HG03159 (cell line): ENCODE results near the gene KCNJ4.
"Not testable (repeated sequence)": the region's sequence is repeated elsewhere in the genome, so short reads cannot be mapped to it uniquely, and the experiment has no call there.

Experiments
- ATAC-seq: cut with Tn5 transposase; IDR thresholded peaks from one replicate; pipeline ENCODE4 v1.9.1; 2021; ENCODE audit warnings: mild to moderate bottlenecking, moderate library complexity; ENCODE audit not compliant: unreplicated experiment

Gene KCNJ4

DNA sequence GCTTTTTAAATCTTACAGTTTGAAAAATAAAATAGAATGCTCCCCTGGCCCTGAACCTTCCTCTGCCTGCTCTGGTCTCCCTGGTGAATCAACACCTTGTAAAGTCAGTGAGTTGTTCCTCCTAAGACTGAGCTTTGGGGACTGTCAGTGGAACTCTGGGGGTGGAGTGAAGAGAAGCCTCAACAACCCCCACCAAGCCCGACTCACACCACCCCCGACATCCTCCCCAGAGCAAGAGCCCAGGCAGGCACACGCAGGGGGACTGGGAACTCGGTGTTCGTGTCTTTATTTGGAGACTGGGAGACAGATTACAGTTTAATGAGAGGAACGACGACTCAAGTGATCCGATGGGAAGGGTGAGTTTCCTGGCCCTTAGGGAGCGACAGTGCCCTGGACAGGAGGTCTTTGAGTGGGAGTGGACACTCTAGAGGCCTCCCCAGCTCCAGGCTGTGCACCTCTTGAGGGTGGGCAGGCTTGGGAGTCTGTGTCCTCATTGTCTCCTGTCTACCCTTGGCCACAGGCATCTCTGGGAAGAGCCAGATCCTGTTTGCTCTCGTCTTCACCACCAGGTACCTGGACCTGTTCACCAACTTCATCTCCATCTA is 19.1 kb upstream of the KCNJ4 start:
- no peak for ATAC-seq

DNA sequence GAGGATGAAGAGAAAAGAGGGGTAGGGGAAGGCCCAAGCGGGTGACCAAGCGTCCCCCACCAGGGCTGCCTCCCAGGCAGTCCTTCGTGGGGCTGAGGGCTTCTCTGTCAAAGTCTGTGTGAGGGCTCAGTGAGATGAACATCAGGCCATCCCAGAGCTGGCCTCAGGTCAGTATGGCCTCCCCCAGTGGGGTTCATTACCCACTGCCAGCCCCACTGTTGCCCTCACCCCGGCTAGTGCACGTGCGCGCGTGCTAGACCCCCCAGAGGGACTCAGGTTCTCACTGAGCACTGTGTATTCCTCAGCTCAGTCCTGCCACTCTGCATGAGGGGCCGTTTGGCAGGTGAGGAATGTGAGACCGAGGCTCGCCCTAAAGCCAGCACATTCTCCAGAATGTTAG is 16.2 kb upstream of the KCNJ4 start:
- no peak for ATAC-seq

DNA sequence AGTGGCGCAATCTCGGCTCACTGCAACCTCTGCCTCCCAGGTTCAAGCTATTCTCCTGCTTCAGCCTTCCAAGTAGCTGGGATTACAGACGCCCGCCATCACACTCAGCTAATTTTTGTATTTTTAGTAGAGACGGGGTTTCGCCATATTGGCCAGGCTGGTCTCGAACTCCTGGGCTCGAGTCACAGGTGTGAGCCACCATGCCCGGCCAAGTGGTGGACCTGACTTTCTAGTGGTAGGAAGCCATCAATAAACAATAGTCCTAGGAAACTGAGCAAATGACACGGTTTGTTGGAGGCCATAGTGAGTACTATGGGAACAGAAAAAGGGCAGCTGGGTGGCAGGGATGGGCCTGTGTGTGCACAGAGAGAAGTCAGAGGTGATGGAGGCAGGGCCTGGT is 15.2 kb upstream of the KCNJ4 start:
- ATAC-seq, result not testable (repeated sequence)

DNA sequence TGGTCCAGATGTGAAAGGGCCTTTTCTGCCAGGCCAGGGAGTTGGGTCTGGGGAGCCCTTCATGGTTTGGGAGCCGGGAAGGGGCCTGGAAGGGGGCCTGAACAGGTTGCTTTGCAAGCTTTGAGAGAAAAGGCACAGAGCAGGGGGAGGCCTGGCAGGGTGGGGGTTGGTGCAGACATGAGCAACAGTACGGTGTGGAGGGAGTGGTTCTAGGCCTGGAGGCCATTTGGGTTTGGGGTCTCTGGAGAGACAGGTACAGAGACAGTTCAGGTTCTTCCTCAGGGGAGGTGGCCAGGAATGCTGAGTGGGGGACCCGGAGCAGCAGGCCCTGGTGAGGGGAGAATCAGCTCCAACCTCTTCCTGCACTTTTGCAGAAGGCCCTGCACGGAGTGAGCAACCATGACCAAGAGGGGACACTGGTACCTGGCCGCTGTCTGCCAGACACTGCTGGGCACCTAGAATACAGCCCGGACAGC is 14.3 kb upstream of the KCNJ4 start:
- ATAC-seq, result no peak

DNA sequence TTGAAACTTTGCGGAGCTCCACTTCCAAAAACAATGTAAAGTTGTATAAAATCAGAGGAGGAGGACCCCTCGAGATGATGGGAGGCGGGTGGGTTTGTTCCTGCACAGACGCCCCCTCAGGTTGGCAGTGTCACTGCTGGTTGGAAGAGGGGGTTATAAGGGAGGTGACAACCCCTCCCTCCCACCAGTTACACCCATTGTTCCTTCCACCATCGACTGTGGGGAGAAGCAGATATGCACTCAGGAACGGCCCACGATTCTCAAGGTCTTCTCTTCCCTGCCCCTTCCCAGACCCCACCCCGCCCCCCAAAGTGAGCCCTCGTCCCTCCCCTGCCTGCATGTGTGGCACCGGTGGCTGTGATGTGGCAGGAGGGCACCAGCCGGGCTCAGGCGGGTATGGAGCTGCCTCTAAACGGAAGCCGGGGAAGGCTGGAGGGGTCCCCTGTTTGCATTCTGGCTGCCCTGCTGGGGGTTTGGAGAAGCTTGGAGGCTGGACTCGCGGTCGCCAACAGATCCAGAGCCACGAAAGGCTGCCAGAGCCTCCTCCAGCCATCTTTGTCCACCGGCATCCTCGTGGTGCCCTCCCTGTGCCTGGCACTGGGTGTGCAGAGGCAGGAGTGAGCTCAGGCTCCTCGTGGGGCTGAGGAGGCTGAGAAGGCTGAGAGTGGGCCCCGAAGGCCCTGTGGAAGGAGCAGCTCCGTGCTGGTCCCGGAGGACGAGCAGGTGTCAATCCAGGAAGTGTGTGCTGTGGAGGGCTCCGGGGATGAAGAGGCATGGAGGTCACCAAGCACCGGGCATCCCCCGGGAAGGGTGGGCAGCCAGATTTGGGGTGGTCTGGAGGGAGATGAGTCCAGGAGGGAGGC is 13.7 kb upstream of the KCNJ4 start:
- no peak for ATAC-seq

DNA sequence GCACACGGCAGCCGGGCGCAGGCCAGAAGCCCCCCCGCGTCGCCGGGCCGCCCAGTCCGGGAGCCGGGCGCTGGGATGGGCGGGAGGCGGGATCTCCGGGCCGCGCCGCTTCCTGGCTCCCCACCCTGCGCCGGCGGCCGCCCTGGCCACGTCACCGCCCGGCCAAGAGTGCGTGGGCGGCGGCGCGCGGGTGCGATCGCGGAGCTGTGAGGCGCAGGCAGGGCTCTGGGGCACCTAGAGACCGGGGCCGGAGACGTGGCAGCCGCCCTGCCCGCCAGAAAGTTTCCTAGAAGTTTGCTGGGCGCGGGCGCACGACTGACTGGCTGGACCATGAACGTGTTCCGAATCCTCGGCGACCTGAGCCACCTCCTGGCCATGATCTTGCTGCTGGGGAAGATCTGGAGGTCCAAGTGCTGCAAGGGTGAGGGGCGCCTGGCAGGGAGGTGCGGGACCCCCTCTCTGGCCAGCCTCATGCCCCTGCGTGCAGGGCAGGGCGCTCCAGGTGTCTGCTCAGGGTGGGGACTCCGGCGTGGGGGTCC is 13.0 kb upstream of the KCNJ4 start, which contains the start of gene KDELR3:
TSS of gene KDELR3 (plus strand) at position 193 of the 539 bp plus-strand sequence. CDS start at position 331, 138 bp downstream.
- no peak for ATAC-seq

DNA sequence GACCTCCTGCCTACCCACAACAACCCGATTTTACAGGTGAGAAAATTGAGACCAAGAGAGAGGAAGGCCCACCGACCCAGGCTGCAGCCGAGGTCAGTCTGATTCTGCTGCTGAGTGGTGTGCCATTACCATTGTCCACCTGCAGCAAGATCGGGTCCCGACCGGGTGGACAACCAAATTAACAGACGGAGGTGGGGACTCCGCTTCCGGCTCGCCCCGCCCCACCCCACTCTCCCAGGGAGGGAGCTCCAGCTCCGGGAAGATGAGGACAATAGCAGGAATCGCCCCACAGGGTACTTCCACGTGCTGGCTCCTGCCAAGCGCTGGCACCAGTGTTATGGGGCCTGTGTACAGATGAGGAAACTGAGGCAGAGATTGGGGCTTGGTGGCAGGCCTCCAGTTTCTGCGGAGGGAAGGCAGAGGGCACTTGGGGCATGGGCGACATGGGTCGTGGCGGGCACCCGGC is 12.5 kb upstream of the KCNJ4 start:
- ATAC-seq, result no peak

DNA sequence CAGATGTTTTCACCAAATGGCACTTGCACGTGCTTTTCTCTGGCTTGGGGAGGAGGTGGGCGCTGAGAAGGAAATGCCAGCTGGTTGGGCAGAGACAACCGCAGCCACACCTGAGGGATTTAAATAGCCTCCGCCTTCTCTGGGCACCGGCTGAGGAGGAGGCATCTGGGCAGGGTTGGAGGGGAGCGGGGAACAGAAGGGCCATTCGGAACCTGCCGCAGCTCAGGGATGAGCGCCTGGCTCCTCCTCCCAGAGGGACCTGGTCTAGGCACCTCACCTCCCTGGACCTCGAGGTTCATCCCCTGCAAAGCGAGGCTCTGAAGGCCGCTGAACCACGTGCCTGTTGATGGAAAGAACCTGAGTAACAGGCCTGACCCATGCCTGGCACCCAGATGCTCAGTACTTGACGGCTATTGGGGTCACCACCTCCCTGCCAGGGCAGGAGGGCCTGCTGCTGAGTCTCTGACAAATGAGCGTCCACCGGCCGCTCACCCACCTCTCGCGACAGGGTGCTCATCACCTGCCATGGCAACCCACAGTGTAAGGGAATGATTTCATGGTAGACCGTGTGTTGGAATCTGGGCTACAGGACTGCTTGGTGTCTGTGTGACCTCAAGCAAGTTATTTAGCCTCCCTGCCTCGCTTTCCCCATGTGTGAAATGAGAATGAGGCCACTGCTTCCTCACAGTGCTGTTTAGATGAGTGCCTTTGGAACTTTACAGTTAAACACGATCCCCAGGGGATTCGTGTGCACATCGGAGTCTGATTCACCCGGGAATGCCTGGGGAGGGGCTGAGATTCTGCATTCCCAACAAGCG is 10.9 kb upstream of the KCNJ4 start:
- no peak for ATAC-seq

DNA sequence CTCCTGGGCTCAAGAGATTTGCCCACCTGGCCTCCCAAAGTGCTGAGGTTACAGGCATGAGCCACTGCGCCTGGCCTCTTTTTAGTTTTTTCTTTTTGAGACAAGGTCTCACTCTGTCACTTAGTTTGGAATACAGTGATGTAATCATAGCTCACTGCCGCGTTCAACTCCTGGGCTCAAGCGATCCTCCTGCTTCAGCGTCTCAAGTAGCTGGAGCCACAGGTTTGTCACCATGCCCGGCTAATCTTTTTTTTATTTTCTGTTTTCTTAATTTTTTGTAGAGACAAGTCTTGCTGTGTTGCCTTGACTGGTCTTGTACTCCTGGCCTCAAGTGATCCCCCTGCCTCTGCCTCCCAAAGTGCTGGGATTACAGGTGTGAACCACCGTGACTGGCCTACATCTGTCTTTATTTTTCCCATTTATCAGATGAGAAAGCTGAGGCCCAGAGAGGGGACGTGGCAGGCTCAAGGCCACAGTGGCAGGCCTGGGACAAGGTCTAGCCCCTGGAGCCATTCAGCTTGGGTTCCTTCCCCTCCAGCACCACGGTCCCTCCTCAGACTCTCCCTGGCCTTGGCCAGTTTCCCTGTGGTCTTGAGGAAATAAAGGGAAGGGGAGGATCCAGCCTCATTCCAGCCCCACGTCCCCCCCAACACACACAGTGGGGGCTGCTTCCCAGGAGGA is 10.1 kb upstream of the KCNJ4 start:
- ATAC-seq, result no peak

DNA sequence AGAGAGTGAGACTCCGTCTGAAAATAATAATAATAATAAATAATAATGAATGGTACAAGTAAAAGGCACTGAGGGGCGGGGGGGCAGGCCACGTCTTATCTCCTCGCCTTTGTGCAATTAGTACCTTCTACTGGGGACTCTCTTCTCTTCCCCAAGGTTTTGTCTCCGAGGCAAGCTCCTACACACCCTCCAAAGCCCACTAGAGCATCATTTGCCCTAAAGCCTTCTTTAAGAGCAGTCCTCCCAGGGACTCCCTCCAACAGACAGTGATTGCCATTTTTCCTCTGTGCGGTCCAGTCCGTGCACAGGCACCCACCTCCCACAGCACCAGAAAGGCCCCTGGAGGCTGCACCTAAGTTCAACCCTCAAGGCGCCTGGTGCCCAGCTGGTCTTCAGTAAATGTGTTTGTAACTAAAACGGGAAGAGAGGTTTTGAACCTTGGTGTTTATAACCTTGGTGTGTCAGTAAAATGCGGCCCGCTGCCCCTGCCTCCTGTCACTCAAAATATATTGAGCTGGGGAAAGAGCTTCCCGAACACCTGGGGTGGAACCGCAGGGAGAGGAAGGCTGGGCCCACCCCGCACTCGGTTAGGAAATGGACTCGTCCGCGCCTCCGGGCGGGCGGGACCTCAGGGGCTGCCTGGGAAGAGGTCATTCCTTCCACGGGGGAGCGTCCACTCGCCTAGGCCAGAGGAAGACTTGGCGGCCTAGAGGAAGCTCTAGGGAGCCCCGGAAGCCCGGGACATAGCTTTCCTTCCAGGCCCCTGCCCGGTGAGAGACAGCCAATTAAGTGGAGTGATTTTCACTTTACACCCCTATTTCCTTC is 8.2 kb upstream of the KCNJ4 start:
- ATAC-seq, result no peak

DNA sequence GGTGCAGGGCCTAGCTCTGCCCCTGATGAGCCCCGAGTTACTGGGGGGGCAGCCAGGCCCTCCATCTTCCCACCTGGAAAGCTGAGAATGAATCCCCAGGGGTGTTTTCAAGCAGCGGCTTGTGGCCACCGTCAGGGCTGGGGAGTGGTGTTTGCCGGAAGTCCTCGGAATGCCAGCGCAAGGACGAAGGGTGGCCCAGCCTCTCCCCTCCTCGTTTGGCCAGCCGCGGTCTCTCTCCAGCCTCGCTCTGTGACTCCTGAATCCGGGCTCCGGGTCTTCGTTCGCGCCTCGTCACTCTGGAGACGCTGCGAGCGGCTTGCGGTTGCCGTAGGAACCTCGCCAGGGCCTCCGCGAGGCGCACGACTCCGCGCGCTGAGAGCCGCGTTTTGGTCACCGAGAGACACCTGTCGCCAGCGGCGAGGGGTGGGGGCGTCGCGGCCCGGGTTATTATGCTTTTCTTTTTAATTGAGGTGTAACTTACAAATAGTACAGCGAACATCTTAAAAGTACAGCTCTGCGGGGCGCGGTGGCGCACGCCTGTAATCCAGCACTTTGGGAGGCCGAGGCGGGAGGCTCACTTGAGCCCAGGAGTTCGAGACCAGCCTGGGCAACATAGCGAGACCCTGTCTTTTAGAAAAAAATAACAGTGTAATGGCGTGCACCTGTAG is 6.5 kb upstream of the KCNJ4 start:
- no peak for ATAC-seq

DNA sequence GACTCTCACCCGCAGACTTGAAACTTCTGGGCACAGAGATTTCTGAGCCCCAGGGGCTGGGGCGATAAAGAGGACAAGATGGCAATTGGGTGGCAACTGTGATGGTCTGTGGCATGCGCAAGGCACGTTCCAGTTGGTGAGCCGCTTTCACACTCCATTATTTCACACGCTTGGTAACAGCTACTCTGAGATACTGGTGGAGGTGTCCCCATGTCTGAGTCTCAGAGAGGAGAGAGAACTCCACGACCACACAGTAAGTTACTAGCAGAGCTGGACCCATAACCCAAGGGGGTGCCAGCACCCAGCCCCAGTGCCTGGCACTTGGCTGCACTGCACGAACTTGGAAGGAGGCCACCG is 6.0 kb upstream of the KCNJ4 start:
- no peak for ATAC-seq

DNA sequence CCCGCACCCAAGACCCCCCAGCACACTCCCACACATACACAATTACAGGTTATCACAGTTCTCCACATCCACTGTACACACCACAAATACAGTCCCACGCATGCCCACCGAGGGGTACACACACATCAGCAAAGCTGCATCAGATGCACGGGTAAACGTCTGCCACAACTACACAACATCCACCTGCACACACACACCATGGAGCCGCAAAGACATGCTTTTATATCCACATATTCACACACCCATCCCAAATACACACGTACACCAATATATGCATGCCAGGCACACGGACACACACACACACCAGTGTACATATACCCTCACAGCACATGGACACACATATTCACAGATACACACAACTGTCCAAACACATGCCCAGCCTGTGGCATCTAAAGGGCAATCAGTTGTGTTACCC is 5.4 kb upstream of the KCNJ4 start:
- no peak for ATAC-seq

DNA sequence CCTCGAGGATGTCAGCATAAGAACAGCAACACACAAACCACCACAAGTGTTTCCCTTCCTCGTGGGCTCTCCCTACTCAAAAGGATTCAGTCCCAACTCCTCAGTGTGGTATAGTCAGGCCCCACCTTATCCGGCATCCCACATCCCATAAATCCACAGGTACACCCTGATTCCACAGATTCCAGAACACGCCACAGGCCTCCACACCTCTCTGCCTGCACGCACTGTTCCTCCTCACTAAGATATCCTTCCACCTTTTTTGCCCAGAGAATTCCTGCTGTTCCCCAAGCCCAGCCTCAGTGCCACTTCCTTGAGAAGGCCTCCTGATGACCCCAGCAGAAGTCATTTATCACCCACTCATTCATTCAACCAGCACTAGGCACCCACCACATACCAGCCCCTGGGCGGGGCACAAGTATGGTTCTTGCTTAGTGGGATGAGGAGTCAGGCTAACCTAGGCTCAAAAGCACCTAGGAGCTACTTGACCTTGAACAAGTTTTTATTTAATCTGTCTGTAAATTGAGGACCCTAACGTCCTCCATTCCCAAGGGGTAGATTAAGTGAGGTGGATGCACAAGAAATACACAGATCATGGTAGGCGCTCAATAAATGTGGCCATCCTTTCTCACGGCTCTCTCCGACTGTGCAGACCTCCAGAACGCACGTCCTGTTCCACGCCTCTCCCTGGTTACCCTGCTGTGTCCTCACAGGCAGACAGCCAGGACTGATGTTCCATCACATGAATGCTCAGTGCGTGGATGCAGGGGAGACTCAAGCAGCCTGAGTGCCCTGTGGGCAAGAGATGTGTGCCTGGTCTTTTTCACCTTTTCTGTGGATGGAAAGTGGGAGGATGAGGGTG is 2.1 kb upstream of the KCNJ4 start:
- ATAC-seq, result no peak

DNA sequence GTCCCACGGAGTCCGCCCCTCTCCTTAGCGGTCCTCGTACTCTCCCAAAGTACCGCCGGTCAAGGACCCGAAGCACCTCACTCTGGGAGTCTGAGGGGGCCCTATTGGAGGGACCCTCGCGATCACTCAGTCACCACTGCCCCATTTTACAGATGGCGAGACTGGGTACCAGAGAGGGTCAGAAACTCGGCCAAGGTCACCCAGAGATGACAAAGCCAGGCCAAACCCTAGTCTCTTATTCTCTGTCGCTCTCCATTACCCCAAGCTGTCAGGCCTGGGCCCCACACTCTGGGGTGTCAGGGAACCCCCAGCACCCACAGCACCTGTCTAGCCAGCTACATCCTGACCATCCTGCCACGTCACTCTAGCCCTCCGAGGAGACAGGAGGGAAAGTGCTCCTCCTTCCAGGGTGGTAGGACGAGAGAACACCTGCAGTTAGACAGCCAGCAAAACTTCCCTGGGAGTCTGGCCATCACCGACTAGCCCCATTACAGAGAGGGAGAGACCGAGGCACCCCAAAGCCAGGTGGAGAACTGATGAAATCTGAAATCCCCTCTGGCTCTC is 1.4 kb upstream of the KCNJ4 start:
- ATAC-seq, result no peak

DNA sequence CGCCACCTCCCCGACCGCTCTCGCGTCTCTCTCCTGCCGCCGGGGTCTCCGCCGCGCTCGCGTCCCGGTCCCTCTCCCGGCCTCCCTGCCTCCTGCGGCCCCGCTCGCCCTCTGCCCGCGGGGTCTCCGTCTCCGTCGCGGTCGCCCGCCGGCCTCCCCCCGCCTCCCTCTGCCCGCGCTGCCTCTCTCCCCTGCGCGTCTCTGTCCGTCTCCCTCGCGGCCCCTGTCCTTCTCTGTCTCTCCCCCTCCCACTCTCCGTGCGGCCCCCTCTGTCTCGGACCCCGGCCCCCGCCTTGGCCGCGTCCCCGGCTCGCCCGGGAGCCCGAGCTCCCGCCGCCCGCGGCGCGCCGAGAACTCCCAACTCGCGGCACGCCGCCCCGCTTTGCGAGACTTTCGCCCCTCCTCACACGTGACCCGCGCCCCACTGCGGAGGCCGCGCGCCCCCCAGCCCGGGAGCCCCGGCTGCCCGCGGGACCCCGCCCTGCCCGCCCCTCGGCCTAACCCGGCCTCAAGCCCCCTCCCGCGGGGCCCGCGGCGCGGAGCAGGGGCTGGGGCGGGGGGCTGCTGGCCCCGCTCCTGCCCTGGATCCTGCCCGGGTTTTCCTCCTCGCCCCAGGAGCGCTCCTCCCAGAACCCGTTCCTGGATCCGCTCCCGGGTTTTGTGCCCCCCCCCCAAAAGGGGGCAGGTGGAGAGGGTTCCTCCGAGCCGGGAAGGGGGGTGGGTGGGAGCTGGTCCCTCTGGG is 702 bp upstream of the KCNJ4 start:
- ATAC-seq, result no peak

DNA sequence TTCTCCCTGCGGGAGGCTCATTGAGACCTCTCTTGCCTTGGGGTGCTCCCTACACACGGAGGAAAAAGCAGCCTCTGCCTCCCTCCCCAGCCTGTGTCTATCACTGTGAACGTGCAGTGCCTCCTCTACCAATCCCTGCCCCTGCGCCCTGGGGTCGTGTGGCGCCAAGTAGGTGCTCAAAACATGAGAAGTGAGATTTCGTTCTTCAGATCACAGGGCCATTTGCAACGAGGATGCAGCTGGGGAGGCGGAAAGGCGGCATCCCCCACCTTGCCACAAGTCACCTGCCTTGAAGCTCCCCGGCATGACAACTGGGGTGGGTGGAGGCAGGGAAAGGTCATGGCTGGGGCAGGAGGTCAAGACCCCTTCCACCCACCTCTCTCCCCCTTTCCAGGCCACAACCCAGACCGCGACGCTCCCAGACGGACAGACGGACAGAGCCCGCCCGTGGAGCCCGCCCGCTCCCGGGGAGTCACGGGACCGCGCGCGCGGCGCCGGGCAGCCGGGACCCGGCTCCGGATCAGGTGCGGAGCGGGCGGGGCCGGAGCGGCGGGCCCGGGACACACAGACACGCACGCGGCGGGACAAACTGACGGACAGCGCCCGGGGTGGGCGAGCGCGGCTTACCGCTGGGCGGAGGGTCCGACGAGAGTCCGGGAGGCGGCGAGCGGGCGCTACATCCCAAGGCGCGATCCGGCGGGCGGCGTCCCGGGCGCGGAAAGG is 485 bp downstream of the KCNJ4 start:
- no peak for ATAC-seq
